Panc1 (cell line): Measurements from ENCODE around the gene UBE2U.
"Not testable (repeated sequence)": the region's sequence is repeated elsewhere in the genome, so short reads cannot be mapped to it uniquely, and the experiment has no call there.

ENCODE experiments used
- CTCF ChIP-seq: fragments of 450-650 bp; IDR thresholded peaks from 2 replicates; pipeline ENCODE4 v1.5.1; 2017; ENCODE audit warnings: mild to moderate bottlenecking
- POLR2AphosphoS5 ChIP-seq: IDR thresholded peaks from 2 replicates; pipeline ENCODE4 v1.6.1; 2012; ENCODE audit warnings: mild to moderate bottlenecking, low read depth, low read length, moderate library complexity
- REST ChIP-seq, 2 experiments: IDR thresholded peaks; 2 replicates each; pipeline ENCODE4 v1.6.1; 2011 to 2012; ENCODE audit warnings: low read depth in 2 of 2, control low read depth in 1 of 2, low read length in 1 of 2, mild to moderate bottlenecking in 1 of 2, moderate library complexity in 1 of 2; ENCODE audit not compliant: insufficient read depth in 1 of 2
- SIN3A ChIP-seq: IDR thresholded peaks from 2 replicates; pipeline ENCODE4 v1.6.1; 2012; ENCODE audit warnings: low read depth, mild to moderate bottlenecking, low read length, moderate library complexity, borderline replicate concordance; ENCODE audit not compliant: insufficient read depth
- TCF7L2 ChIP-seq: IDR thresholded peaks from 2 replicates; pipeline ENCODE4 v1.6.1; 2011; ENCODE audit warnings: mild to moderate bottlenecking, low read depth, low read length, inconsistent platforms

GRCh38 chr1:64250472-64250871, 47.0 kb downstream of the UBE2U start:
- not testable (repeated sequence) for TF ChIP-seq CTCF; REST (IDR thresholded peaks at IDR 0.05; ENCODE audit: insufficient read depth in 1 of 2, low read depth in 2 of 2, low read length in 1 of 2); TCF7L2; POLR2AphosphoS5; SIN3A
